WI38 (cell line): ENCODE results near the gene STX3.
"Not testable (repeated sequence)": the region's sequence is repeated elsewhere in the genome, so short reads cannot be mapped to it uniquely, and the experiment has no call there.

Experiments
- H3K4me3 ChIP-seq: 2 replicates; pipeline ENCODE4 v1.5.1; 2011; ENCODE audit warnings: low read depth, mild to moderate bottlenecking, control low read depth, low read length
- TF ChIP-seq, protein P1 (sequence below): IDR thresholded peaks from 2 replicates; pipeline ENCODE4 v1.5.1; 2012; ENCODE audit warnings: low read depth, mild to moderate bottlenecking, control low read depth, low read length

Gene STX3

DNA sequence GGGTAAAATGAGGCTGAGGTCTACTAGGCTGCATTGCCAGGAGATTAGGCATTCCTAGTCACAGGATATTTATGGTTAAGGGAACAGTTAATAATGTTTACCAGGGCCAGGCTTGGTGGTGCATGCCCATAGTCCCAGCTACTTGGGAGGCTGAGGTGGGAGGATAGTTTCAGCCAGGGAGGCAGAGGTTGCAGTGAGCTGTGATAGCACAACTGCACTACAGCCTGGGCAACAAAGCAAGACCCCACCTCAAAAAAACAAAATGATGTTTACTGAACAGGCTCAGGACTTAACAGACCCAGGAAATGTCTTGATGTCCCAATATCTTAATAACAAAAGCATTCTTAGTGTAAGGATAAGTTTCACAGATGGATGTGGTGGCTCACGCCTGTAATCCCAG is 58.2 kb downstream of the STX3 start:
- TF ChIP-seq, protein P1, sequence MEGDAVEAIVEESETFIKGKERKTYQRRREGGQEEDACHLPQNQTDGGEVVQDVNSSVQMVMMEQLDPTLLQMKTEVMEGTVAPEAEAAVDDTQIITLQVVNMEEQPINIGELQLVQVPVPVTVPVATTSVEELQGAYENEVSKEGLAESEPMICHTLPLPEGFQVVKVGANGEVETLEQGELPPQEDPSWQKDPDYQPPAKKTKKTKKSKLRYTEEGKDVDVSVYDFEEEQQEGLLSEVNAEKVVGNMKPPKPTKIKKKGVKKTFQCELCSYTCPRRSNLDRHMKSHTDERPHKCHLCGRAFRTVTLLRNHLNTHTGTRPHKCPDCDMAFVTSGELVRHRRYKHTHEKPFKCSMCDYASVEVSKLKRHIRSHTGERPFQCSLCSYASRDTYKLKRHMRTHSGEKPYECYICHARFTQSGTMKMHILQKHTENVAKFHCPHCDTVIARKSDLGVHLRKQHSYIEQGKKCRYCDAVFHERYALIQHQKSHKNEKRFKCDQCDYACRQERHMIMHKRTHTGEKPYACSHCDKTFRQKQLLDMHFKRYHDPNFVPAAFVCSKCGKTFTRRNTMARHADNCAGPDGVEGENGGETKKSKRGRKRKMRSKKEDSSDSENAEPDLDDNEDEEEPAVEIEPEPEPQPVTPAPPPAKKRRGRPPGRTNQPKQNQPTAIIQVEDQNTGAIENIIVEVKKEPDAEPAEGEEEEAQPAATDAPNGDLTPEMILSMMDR = no peak
- no peak overlapping the region for H3K4me3 ChIP-seq

DNA sequence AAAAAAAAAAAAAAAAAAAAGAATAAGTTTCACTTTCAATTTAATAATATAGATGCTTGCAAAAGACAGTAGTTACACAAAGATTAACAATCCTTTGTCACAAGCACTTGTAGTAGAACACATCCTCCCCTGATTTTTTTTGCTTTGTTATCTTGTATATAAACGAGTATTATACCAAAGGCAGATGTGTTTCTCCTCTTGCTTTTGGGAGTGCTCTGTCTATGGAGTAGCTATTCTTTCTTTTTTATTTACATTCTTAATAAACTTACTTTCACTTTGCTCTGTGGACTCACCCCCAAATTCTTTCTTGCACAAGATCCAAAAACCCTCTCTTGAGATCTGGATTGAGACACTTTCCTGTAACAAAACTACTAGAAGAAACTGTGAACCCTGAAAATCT is 58.8 kb downstream of the STX3 start:
- peak overlapping the region; percentile 39 for H3K4me3 ChIP-seq
- TF ChIP-seq, protein P1 = no peak

DNA sequence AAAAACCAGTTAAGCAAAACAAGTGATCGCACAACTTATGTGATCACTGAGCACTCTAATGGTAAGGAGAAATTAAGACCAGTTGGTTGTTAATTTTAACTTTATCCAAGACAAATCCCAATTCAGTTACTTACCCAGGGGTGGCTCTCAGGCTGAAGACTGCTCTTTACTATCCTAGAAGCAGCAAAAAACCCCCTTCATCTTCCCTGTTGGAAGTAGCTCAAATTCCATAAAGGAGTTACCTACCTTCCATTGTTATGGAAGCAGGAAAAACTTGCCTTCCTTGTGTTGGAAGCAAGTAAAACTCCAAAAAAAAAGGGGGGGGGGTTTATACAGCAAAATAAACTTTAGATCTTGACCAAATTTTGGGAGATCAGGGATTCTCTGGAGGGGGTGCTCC is 60.6 kb downstream of the STX3 start:
- no peak overlapping the region for H3K4me3 ChIP-seq
- TF ChIP-seq, protein P1 = no peak

DNA sequence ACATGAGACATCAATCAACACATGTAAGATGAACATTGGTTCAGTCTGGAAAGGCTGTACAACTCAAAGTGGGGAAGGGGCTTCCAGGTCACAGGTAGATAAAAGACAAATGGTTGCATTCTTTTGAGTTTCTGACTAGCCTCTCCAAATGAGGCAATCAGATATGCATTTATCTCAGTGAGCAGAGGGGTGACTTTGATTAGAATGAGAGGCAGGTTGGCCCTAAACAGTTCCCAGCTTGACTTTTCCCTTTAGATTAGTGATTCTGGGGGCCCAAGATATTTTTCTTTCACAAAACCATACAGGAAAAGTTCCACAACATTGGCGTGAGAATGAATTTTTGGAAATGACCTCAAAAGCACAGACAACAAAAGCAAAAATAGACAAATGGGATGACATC is 61.3 kb downstream of the STX3 start:
- H3K4me3 ChIP-seq = not testable (repeated sequence)

DNA sequence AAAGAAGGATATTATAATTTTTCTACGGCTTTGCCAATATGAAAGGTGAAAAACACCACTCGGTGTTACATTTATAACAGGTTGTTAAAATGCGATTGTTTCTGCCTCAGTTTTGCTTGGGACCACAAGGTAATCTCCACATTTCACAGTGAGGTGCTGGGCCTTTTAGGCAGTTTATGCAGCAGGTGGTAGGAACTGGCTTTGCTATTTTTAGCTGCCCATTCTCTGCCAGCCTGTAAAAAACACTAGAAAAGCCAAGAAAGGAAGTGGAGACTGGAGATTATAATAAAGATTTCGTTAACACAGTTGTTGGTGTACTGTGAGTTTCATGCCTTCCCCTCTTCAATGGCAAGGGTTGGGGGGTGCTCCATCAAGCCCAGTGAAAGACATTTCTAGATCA is 63.4 kb downstream of the STX3 start:
- H3K4me3 ChIP-seq = no peak overlapping the region
- TF ChIP-seq, protein P1 = no peak

DNA sequence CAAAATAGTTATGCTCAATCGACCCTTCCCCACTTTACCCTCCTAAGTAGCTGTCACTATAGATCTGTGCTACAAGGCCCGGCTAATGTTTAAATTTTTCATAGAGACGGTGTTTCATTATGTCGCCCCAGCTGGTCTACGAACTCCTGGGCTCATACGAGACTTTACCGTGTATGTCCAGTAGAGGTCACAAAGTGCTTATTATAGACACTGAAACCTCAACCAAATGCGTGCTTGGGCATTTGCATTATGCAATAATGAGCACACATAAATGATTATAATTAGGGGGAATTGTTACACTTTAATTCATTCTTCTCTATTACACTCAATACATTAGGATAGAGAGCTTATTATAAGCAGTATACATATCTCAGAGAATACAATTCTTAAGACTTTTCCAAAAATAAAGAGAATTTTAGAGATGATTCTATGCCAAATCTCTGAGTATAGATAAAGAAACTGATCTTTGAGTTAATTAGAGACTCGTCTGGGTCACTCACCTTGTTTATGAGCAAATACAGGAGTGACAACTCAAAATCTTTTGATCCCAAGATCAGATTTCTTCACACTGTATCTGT is 67.9 kb downstream of the STX3 start:
- TF ChIP-seq, protein P1 = peak; percentile 50
- no peak overlapping the region for H3K4me3 ChIP-seq

DNA sequence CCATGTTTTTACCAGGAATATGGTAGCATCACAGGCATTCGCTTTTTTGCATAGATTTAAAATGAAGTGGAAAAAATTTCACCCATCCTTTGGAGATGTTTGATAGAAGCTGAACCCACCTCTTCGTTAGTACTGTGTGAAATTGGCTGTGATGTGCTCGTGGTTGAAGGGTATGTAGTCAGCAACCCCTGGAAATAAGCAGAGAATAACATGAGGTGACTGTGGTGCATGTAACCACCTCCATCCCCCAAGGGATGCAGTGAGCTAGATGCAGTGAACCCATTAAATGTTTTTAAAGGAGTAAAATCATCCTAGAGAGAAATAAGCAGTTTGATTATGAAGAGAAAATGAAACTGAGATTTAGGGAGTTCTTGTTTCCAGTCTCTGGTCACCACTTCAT is 74.2 kb downstream of the STX3 start:
- H3K4me3 ChIP-seq = no peak overlapping the region
- TF ChIP-seq, protein P1 = no peak

DNA sequence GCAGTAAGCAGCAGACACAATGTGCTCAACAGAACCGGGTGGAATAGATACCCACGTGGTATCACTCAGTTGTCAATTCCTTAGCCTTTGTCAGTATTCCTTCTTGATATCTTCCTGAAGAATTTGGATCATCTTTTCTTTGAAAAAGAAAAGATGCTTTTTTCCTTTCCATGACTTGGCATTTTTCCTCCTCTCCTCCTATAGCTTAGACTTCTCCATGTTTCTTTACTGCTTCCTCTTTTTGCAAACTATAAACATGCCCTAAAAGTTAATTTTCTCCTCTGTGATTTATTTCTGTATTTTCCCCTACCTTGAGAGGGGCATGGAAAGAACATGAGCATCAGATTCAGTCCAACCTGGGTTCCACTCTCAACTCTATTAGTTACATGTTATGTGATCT is 78.4 kb downstream of the STX3 start:
- TF ChIP-seq, protein P1 = no peak
- no peak overlapping the region for H3K4me3 ChIP-seq
